ENCODE results near the gene CAMK1. TPM values are rescaled to one million over a fixed set of nuclear protein-coding genes. Genes with fewer than 3 reads are reported as not detected.

The CAMK1 gene
- total and polyA plus RNA-seq, 9 of the 15 experiments (the other 6 are each of a cell fraction or from before 2014, with no cell fraction given), result 0.23 to 10.7 (median 6.0) TPM

DNA sequence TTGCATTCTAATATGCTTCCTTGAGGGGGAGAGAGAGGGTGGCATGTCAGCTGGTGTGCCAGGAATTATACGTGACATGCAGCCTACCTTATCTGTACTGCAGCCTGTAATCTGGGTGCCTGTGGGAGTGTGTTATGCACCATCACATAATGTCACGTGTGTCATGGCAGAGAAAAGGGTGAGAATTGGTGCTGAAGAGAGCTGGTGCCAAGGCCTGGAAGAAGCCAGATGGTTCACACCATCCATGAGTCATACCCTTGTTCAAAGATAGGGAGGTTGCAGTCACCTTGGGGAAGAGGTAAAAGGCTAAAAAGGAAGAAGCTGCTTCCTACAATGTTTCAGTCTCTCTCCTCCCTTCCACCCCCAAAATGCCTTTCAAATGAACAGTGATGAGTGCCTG is 32.9 kb downstream of the CAMK1 start (continued):
- TF ChIP-seq ZNF395 (CRISPR knock-in tag; IDR thresholded peaks at IDR 0.05) (no peak), CUX1 (CRISPR knock-in tag; IDR thresholded peaks at IDR 0.05) (no peak)

DNA sequence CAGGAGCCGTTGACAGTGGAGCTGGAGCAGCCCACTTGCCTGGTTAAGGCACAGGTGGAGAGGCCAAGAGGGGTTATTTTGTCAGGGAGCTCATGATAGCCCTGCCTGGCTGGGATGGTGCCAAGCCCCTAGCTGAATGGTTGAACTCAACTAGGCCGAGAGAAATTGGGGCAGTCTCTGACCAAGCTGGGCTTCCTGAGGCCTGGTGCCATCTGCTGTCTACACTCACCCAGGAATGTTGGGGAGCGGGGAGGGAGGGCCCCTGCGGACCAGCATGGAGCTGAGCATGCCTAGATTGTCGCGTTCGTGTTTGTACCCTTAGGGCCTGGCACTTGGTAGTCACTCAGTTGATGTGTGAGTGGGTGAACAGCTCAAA is 37.0 kb downstream of the CAMK1 start:
- POLR2A ChIA-PET, result interaction anchor here (0.7 to 5.9 kb wide), 13 partner anchors 9 to 379 kb away, joined by 3 to 60 read pairs (median 4); partner anchors contain the start of gene OGG1
- no peaks in the 10 kb centered on the region for H3K27me3 ChIP-seq (ENCODE audit: control insufficient read depth in 2 of 2, insufficient read depth in 2 of 2, low read length in 2 of 2)
- DNase-seq (ENCODE audit: extremely low read depth in 1 of 4, low spot score in 3 of 4), result peak in 1 of 4 experiments; percentile 18
- no peak for FAIRE-seq
- peak overlapping the region; percentile 100; the same call in 2 of the 3 replicates for H3K27ac ChIP-seq (ENCODE audit: extremely low read depth, low read depth, low read length)
- ATAC-seq, result no peak
- in situ Hi-C loops (cut with MboI) (no loop called here), intact Hi-C loops (cut with micrococcal nuclease) (no loop called here)
- H3K4me2 ChIP-seq (ENCODE audit: insufficient read depth, low read length), result peak overlapping the region; percentile 91
- peaks cover 53% of the 10 kb centered on the region for H3K79me2 ChIP-seq (ENCODE audit: control insufficient read depth, insufficient read depth, low read length)
- no peak overlapping the region for H2AFZ ChIP-seq (ENCODE audit: low read depth, low read length)
- peak overlapping the region; percentile 99 to 100 for H3K9ac ChIP-seq (ENCODE audit: insufficient read depth in 1 of 2, low read depth in 2 of 2, low read length in 2 of 2)
- H3K9me1 ChIP-seq (ENCODE audit: control insufficient read depth, insufficient read depth, low read length), result no peaks in the 10 kb centered on the region
- H4K20me1 ChIP-seq (replicated peaks; ENCODE audit: control insufficient read depth, insufficient read depth, low read length), result peaks cover 18% of the 10 kb centered on the region
- BruUV-seq (replicated peaks), result TSS peak; percentile 45
- H3K4me1 ChIP-seq (replicated peaks in 1 of 2; ENCODE audit: control insufficient read depth in 2 of 2, insufficient read depth in 2 of 2, low read length in 2 of 2), result peaks cover 23 to 29% of the 10 kb centered on the region in 2 experiments; a peak in 4 of 5 replicates
- no peaks in the 10 kb centered on the region for H3K9me3 ChIP-seq (replicated peaks; ENCODE audit: control insufficient read depth, insufficient read depth, low read depth, low read length)
- 35% methylated on average over 7 of the region's 7 CpGs for WGBS (ENCODE audit: insufficient coverage, low coverage, missing lambda C conversion rate)
- peaks cover 48% of the 10 kb centered on the region for H3K36me3 ChIP-seq (ENCODE audit: control insufficient read depth, insufficient read depth, low read length)
- CTCF ChIA-PET (ENCODE audit: low intra/inter-chr PET ratio), result no interaction called here
- H3K4me3 ChIP-seq, result peak overlapping the region; percentile 93
- TF ChIP-seq ETV1 (tag; conservative IDR thresholded peaks at IDR 0.05; ENCODE audit: low read depth) (no peak), SRSF1 (IDR thresholded peaks at IDR 0.05; ENCODE audit: low read depth, low read length) (no peak), GABPB1 (CRISPR knock-in tag; IDR thresholded peaks at IDR 0.05) (no peak), SETDB1 (IDR thresholded peaks at IDR 0.05; ENCODE audit: low read length) (no peak), NCOA1 (IDR thresholded peaks at IDR 0.05; ENCODE audit: low read depth) (no peak), SAFB (IDR thresholded peaks at IDR 0.05; ENCODE audit: borderline replicate concordance, low read depth, low read length) (no peak), CTCF (IDR thresholded peaks at IDR 0.05 in 2 of 3, conservative IDR thresholded peaks at IDR 0.05 in 1 of 3; ENCODE audit: insufficient read depth in 2 of 3, low read depth in 1 of 3, low read length in 3 of 3) (0 out of 6 replicates have a peak, but pooled peaks of 1 of the 3 experiments have one; percentile 2)
- TF ChIP-seq, protein P1, sequence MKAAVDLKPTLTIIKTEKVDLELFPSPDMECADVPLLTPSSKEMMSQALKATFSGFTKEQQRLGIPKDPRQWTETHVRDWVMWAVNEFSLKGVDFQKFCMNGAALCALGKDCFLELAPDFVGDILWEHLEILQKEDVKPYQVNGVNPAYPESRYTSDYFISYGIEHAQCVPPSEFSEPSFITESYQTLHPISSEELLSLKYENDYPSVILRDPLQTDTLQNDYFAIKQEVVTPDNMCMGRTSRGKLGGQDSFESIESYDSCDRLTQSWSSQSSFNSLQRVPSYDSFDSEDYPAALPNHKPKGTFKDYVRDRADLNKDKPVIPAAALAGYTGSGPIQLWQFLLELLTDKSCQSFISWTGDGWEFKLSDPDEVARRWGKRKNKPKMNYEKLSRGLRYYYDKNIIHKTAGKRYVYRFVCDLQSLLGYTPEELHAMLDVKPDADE (conservative IDR thresholded peaks at IDR 0.05; ENCODE audit: control insufficient read depth, low read depth, low read length), result peak; percentile 57; the same call in 1 of the 2 replicates
